WTC11 (cell line): Measurements from ENCODE around the gene TUBGCP6.

Experiments
- TEAD4 ChIP-seq: sonication (generic); formaldehyde crosslinking; IDR thresholded peaks from 2 replicates; pipeline ENCODE4 v1.8.0; 2022; ENCODE audit warnings: mild to moderate bottlenecking, missing genetic modification reagents
- TF ChIP-seq, protein P1 (sequence below): fragments of 200-600 bp; IDR thresholded peaks from 2 replicates; pipeline ENCODE4 v1.8.0; 2022; ENCODE audit warnings: antibody characterized with exemption

DNA sequence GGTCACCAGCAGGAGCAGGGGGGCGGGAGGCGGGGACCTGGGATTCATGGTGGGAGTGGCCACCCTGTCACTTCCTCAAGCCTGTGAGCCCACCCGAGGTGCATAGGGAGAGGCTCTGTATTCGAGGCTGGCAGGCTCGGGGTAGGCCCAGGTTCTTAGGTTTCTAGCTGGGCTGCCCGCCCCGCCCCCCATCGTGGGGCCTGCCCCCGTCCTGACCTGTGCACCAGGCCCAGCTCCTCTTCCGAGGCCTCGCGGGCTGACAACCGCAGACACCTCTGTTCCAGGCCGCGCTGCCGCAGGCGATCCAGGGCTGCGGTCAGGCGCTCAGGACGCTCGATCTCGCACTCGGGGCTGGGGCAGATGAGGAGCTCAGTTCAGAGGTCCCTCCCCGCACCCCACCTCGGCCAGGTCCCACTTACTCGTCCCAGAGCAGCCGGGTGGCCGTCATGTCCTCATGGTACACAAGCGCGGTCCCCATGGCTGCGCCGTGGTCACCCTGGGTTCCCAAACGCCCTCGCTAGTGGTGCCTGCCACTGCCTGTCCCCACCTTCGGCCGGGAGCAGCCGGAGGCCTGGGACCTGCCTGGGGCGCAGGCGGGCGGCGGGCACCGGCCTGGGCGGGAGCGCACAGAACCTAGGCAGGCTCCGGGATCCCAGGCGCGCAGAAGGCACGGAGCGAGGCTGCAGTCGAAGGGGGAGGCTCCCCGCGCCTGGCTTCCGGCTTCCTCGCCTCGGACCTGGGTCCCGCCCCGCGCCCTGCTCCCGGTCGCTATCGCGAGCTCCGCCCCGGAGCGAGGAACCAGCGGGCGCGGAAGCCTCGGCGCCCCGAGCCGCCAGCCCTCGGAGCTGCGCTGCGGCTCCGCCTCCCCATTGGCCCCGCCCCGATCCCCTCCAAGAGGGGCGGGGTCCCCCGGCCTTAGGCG lies 6.0 kb upstream of the TUBGCP6 start, which contains the start of gene HDAC10:
- TF ChIP-seq TEAD4 (CRISPR knock-in tag) = no peak
- TF ChIP-seq, protein P1, sequence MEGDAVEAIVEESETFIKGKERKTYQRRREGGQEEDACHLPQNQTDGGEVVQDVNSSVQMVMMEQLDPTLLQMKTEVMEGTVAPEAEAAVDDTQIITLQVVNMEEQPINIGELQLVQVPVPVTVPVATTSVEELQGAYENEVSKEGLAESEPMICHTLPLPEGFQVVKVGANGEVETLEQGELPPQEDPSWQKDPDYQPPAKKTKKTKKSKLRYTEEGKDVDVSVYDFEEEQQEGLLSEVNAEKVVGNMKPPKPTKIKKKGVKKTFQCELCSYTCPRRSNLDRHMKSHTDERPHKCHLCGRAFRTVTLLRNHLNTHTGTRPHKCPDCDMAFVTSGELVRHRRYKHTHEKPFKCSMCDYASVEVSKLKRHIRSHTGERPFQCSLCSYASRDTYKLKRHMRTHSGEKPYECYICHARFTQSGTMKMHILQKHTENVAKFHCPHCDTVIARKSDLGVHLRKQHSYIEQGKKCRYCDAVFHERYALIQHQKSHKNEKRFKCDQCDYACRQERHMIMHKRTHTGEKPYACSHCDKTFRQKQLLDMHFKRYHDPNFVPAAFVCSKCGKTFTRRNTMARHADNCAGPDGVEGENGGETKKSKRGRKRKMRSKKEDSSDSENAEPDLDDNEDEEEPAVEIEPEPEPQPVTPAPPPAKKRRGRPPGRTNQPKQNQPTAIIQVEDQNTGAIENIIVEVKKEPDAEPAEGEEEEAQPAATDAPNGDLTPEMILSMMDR = no peak
